IMR-90 (cell line): Measurements from ENCODE around the gene FAM151A.

Experiments used
- CEBPB ChIP-seq: IDR thresholded peaks from 2 replicates; pipeline ENCODE4 v1.6.1; 2012; ENCODE audit warnings: low read depth, low read length, improper control_type of control experiment
- CTCF ChIP-seq: conservative IDR thresholded peaks from 2 replicates; pipeline ENCODE4 v1.5.1; 2012; ENCODE audit warnings: mild to moderate bottlenecking, low read depth, low read length, improper control_type of control experiment
- ELK1 ChIP-seq: fragments of 150-350 bp; IDR thresholded peaks from 2 replicates; pipeline ENCODE4 v1.6.1; 2016; ENCODE audit warnings: low read depth, mild to moderate bottlenecking, low read length, moderate library complexity, borderline replicate concordance
- FOS ChIP-seq: fragments of 150-350 bp; IDR thresholded peaks from 2 replicates; pipeline ENCODE4 v1.6.1; 2016; ENCODE audit warnings: low read depth, low read length
- MAFK ChIP-seq: IDR thresholded peaks from 2 replicates; pipeline ENCODE4 v1.6.1; 2012; ENCODE audit warnings: low read depth, low read length, improper control_type of control experiment
- POLR2A ChIP-seq: IDR thresholded peaks from 2 replicates; pipeline ENCODE4 v1.6.1; 2012; ENCODE audit warnings: mild to moderate bottlenecking, low read depth, low read length
- RAD21 ChIP-seq: IDR thresholded peaks from 2 replicates; pipeline ENCODE4 v1.6.1; 2012; ENCODE audit warnings: low read length, improper control_type of control experiment
- RCOR1 ChIP-seq: IDR thresholded peaks from 2 replicates; pipeline ENCODE4 v1.6.1; 2012; ENCODE audit warnings: mild to moderate bottlenecking, low read length, improper control_type of control experiment; ENCODE audit not compliant: insufficient replicate concordance
- RFX5 ChIP-seq: IDR thresholded peaks from 2 replicates; pipeline ENCODE4 v1.8.0; 2012; ENCODE audit warnings: low read depth, mild to moderate bottlenecking, low read length, moderate library complexity
- SMC3 ChIP-seq: fragments of 150-350 bp; IDR thresholded peaks from 2 replicates; pipeline ENCODE4 v1.6.1; 2016; ENCODE audit warnings: low read depth, mild to moderate bottlenecking, antibody characterized with exemption, low read length, moderate library complexity

GRCh38 chr1:54571326-54571725 is 52.0 kb downstream of the FAM151A start:
- TF ChIP-seq CTCF = no peak
- no peak for TF ChIP-seq RAD21
- TF ChIP-seq RCOR1 = no peak
- TF ChIP-seq POLR2A = no peak
- TF ChIP-seq SMC3 = no peak
- no peak for TF ChIP-seq CEBPB
- TF ChIP-seq MAFK = no peak
- no peak for TF ChIP-seq RFX5
- no peak for TF ChIP-seq FOS
- TF ChIP-seq ELK1 = no peak
